Activated CD8-positive, alpha-beta memory T cell treated with anti-CD3 and anti-CD28 coated beads, Interleukin-2, amount 50 U/mL, for 1 hour (primary cell): ENCODE data around the gene HS2ST1.
"Not testable (repeated sequence)": the region's sequence is repeated elsewhere in the genome, so short reads cannot be mapped to it uniquely, and the experiment has no call there.

ENCODE experiments used
- DNase-seq: peaks from one replicate; pipeline ENCODE4 v3.0.0-alpha.2; 2020; ENCODE audit errors: extremely low read depth

The HS2ST1 gene

GRCh38 chr1:86925742-86926141, 11.3 kb downstream of the HS2ST1 start:
- no peak for DNase-seq

- no peak for DNase-seq
Measured at GRCh38 chr1:86926883-86927282, 12.4 kb downstream of the HS2ST1 start.

GRCh38 chr1:86928819-86929218, 14.4 kb downstream of the HS2ST1 start:
- DNase-seq, result no peak

- no peak for DNase-seq
Measured at GRCh38 chr1:86933051-86933450, 18.6 kb downstream of the HS2ST1 start.

GRCh38 chr1:86933562-86934377, 19.3 kb downstream of the HS2ST1 start:
- no peak for DNase-seq

GRCh38 chr1:86938450-86938849, 24.0 kb downstream of the HS2ST1 start:
- DNase-seq, result no peak

- DNase-seq, result no peak
Measured at GRCh38 chr1:86938855-86939254, 24.4 kb downstream of the HS2ST1 start.

- DNase-seq, result no peak
Measured at GRCh38 chr1:86939406-86939805, 25.0 kb downstream of the HS2ST1 start.

DNA sequence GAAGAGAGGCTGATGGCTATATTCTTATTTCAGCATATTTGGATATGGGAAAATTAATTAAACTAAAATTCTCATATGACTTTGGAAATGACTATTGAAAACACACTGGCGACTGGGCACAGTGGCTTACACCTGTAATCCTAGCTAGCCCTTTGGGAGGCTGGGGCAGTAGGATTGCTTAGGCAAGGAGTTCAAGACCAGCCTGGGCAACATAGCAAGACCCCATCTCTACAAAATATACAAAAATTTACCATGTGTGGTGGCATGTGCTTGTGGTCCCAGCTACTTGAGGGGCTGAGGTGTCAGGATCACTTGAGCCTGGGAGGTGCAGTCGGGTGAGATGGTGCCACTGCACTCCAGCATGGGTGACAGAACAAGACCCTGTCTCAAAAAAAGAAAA, 26.2 kb downstream of the HS2ST1 start:
- DNase-seq, result no peak

GRCh38 chr1:86942042-86942441, 27.6 kb downstream of the HS2ST1 start:
- no peak for DNase-seq

GRCh38 chr1:86942743-86943142, 28.3 kb downstream of the HS2ST1 start:
- no peak for DNase-seq

- no peak for DNase-seq
Measured at GRCh38 chr1:86948212-86948611, 33.8 kb downstream of the HS2ST1 start.

GRCh38 chr1:86950712-86951419, 36.4 kb downstream of the HS2ST1 start:
- DNase-seq, result no peak

DNA sequence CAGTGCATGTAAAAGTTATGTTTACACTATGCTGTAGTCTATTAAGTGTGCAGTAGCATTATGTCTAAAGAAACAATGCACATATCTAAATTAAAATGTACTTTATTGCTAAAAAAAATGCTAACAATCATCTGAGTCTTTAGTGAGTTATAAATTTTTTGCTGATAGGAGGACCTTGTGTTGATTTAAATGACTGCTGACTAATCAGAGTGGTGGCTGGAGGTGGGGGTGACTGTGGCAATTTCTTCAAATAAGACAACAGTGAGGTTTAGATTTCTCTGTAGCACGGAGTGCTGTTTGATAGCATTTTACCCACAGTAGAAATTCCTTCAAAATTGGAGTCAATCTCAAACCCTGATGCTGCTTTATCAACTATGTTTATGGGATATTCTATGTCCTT, 37.0 kb downstream of the HS2ST1 start:
- DNase-seq, result no peak

GRCh38 chr1:86953167-86953566, 38.7 kb downstream of the HS2ST1 start:
- no peak for DNase-seq

DNA sequence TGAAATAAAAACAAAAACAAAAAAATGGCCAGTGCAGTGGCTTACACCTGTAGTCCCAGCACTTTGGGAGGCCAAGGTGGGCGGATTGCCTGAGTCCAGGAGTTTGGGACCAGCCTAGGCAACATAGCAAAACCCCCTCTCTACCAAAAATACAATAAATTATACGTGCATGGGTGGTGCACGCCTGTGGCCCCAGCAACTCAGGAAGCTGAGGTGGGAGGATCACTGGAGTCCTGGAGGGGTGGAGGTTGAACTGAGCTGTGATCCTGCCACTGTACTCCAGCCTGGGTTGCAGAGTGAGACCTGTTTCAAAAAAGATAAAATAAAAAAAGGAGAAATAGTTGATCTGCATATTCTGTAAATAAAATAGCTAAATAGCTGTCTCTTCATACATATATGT, 41.2 kb downstream of the HS2ST1 start:
- DNase-seq, result no peak

GRCh38 chr1:86956221-86956620, 41.8 kb downstream of the HS2ST1 start:
- no peak for DNase-seq

DNA sequence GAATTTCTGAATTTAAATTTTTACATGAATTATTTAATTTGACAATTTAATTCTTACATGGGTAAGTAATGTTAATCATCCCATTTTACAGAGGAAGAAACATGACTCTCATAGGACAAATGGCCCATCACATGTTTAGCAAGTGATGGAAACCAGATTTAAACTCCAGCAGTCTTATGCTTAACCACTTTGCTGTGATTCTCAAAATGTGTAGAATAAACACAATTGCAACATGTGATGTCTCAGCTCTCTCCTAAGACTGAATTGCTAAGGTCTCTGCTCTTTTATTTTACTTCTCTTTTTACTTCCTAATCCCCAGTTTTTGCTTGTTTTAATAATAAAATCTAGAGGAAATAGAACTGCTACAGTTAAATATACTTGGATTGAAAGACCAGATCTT, 42.8 kb downstream of the HS2ST1 start:
- no peak for DNase-seq

DNA sequence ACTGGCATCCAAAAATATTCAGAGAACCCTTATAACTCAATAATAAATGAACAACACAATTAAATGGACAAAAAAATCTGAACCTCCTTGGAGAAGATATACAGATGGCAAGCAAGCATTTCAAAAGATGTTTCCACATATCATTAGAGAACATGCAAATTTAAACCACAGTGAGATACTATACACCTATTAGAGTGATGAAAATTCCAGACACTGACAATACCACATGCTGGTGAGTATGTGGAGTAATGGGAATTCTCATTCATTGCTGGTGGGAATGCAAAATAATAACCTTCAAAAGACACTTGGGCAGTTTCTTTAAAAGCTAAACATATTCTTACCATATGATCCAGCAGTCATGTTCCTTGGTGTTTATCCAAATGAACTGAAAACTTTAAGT, 46.1 kb downstream of the HS2ST1 start:
- DNase-seq, result no peak

DNA sequence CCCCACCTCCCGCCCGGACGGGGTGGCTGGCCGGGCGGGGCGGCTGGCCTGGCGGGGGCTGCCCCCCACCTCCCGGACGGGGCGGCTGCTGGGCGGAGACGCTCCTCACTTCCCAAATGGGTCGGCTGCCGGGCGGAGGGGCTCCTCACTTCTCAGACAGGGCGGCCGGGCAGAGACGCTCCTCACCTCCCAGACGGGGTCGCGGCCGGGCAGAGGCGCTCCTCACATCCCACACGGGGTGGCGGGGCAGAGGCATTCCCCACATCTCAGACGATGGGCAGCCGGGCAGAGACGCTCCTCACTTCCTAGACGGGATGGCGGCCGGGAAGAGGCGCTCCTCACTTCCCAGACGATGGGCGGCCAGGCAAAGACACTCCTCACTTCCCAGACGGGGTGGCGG, 49.4 kb downstream of the HS2ST1 start:
- DNase-seq, result not testable (repeated sequence)

DNA sequence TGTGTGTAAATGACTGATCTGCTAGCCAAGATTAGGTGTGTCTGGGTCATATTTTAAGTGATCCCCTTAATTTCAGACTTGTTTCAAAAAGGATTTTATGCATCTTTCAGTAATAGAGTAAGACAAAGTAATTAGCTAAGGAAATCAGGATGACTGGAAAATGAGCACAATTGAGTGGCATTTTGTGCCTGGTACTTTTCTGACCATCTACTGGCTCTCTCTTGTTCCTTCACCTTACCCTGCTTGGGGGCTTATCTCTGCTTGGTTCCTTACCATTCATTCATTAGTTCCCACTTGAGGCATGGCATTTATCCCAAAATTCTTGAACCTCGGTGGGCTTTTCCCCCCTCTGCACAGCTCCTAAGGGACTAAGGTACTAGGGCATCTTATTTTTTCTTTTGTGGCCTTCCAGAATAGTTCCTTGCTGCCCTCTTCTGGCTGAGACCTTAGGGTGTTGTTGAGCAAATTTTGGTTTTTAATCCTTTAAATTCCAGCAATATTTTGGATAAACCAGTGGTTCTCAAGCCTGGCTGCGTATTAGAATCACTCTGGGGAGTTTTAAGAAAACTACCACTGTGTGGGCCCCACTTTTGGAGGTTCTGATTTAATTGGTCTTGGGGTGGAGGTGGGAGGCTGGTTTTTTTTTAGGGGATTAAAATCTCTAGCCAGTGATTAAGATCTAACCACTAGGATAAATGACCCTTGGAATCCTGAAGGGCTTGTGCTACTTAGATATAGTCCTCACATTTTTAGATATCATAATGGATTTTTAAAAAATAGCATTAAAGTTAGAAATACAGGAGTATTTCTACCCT, 50.8 kb downstream of the HS2ST1 start:
- DNase-seq, result no peak

DNA sequence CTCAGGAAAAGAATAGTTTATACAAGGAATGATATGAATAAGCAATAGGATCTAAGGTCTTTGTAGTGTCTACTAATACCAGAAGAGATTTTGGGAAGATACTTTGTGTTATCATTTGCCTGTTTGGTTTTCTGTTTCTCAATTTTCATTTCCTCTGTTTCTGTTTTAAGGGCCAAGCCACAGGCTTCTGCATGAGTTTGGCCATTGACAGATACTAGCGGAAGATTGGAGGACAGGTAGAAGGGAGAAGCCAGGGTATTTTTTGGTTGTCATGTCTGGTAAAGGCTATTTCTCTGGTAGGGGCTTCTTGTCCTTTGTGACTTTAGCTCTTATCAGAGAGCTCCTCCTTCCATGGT, 51.4 kb downstream of the HS2ST1 start:
- no peak for DNase-seq

DNA sequence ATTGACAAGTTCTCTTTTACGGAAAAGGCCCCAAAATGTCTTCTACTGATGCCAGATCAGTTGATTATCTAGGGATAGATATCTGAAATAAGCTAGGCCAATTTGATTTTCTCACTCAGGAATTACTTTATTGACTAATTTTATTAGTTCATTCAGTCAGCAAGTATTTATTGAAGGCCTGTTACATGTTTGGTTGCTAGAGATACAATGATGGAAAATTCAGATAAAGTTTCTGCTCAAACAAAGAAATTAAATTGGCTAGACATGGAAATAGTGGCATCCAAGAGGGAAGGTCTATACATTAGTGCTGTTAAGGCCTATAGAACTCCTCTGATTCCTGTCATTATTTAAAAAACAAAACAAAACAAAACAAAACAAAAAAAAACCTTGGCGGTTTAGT, 56.5 kb downstream of the HS2ST1 start:
- DNase-seq, result no peak
